Stimulated activated CD8-positive, alpha-beta memory T cell treated with anti-CD3 and anti-CD28 coated beads, Interleukin-15, amount 100 ng/mL, for 24 hours (primary cell): ENCODE data around the gene ADAM11.

ENCODE experiments used
- DNase-seq: peaks from one replicate; pipeline ENCODE4 v3.0.0-alpha.2; 2020; ENCODE audit warnings: low read depth

ADAM11 gene

GRCh38 chr17:44831371-44831770, 72.6 kb downstream of the ADAM11 start:
- no peak for DNase-seq
